Ectodermal cell (in vitro differentiated cells): Measurements from ENCODE around the gene FAM168B.
"Not testable (repeated sequence)": the region's sequence is repeated elsewhere in the genome, so short reads cannot be mapped to it uniquely, and the experiment has no call there.

Experiments
- H3K27ac ChIP-seq: 2 replicates; pipeline ENCODE4 v1.7.0; 2013; ENCODE audit warnings: mild to moderate bottlenecking, low read depth, low read length; ENCODE audit not compliant: insufficient read depth, poor library complexity, severe bottlenecking
- H3K27me3 ChIP-seq: 2 replicates; pipeline ENCODE4 v1.7.0; 2013; ENCODE audit warnings: mild to moderate bottlenecking, low read length; ENCODE audit not compliant: insufficient read depth, control insufficient read depth, poor library complexity, severe bottlenecking
- H3K36me3 ChIP-seq: one replicate; pipeline ENCODE4 v1.7.0; 2013; ENCODE audit warnings: low read length; ENCODE audit not compliant: control insufficient read depth, insufficient read depth
- H3K4me1 ChIP-seq: one replicate; pipeline ENCODE4 v1.7.0; 2013; ENCODE audit warnings: low read length; ENCODE audit not compliant: control insufficient read depth, insufficient read depth
- H3K4me3 ChIP-seq: 2 replicates; pipeline ENCODE4 v1.7.0; 2013; ENCODE audit warnings: low read depth, low read length, control low read depth; ENCODE audit not compliant: insufficient read depth
- H3K9me3 ChIP-seq: 2 replicates; pipeline ENCODE4 v1.7.0; 2013; ENCODE audit warnings: mild to moderate bottlenecking, low read length, moderate library complexity; ENCODE audit not compliant: control insufficient read depth
- WGBS, 2 experiments: methylation state at CpG; one replicate each; pipeline ENCODE4 v1.1.7; 2013; ENCODE audit warnings: missing lambda C conversion rate in 2 of 2; 5-methylcytosine and 5-hydroxymethylcytosine counted together

FAM168B gene

DNA sequence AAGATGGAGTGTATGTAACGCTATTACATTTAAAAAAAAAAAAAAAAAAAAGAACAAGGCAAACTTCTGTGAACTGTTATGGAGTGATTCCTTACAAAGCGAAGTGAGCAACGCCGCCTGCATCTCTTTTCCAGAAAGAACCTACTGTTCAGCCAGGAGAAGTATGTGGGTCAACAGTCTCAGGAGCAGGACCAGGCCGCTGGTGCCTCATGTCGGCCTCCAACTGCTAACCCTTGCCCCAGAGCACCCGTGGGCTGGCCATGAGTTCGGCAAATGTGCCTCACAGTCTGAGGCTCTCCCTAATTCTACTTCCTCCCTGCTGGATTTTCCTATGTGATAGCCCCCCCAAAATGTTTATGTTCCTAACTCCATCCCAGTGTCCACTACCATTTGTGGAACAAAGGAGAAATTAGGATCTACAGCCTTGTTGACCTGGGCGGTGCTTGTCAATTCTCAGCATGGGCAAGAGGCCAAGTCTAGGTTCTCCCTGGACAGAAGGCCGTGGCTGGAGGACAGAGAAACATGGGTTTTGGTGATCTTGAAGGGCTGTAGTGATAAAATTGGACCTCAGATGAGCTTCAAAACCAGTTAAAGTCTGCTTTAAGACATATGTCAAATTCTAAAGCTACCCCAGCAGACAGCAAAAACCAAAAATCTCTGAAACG, 15.9 kb downstream of the FAM168B start:
- Histone ChIP-seq H3K36me3 (peaks cover 54% of the 10 kb centered on the region), H3K9me3 (no peaks in the 10 kb centered on the region), H3K4me1 (no peaks in the 10 kb centered on the region), H3K4me3 (no peak overlapping the region), H3K27ac (no peak overlapping the region), H3K27me3 (no peaks in the 10 kb centered on the region)
- WGBS, 2 experiments: 95 to 96% methylated on average over 10 to 11 of the region's 11 CpGs

DNA sequence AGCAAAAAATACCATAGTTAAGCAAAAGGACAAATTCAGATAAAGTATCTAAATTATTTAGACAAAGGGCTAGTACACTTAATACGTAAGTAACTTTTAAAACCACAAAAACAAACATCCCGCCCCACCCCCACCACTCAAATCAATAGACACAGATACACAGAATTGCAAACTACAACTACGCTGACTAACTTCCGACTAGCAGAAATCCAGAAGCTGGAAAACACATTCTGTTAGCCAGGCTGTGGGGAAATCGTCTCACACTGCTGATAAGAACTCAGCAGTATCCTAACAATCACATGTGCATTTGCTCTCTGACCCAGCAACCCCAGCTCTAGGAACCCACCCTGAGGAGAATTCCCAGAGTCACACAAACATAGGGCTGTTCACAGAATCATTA, 16.6 kb downstream of the FAM168B start:
- 97% methylated on average over 5 of the region's 5 CpGs for WGBS, 2 experiments
- no peak overlapping the region for H3K4me3 ChIP-seq
- no peak overlapping the region for H3K27ac ChIP-seq
- H3K4me1 ChIP-seq: no peaks in the 10 kb centered on the region
- no peaks in the 10 kb centered on the region for H3K27me3 ChIP-seq
- H3K36me3 ChIP-seq: peaks cover 52% of the 10 kb centered on the region
- no peaks in the 10 kb centered on the region for H3K9me3 ChIP-seq

GRCh38 chr2:131075578-131075977, 17.7 kb downstream of the FAM168B start:
- not testable (repeated sequence) for H3K27me3 ChIP-seq, H3K27ac ChIP-seq, H3K9me3 ChIP-seq, H3K4me1 ChIP-seq, H3K4me3 ChIP-seq
- H3K36me3 ChIP-seq: peaks cover 54% of the 10 kb centered on the region
- 92 to 96% methylated on average over 15 of the region's 15 CpGs for WGBS, 2 experiments

GRCh38 chr2:131068172-131068571, 25.1 kb downstream of the FAM168B start:
- peaks cover 35% of the 10 kb centered on the region for H3K36me3 ChIP-seq
- not testable (repeated sequence) for H3K27ac ChIP-seq, H3K27me3 ChIP-seq, H3K4me1 ChIP-seq, H3K4me3 ChIP-seq, H3K9me3 ChIP-seq
- WGBS, 2 experiments: 92 to 95% methylated on average over 6 of the region's 6 CpGs

GRCh38 chr2:131067465-131068125, 25.7 kb downstream of the FAM168B start:
- H3K27me3 ChIP-seq: no peaks in the 10 kb centered on the region
- 91 to 100% methylated on average over 2 of the region's 2 CpGs for WGBS, 2 experiments
- H3K4me1 ChIP-seq: peaks cover 4% of the 10 kb centered on the region
- H3K36me3 ChIP-seq: peaks cover 35% of the 10 kb centered on the region
- no peak overlapping the region for H3K4me3 ChIP-seq
- no peaks in the 10 kb centered on the region for H3K9me3 ChIP-seq
- no peak overlapping the region for H3K27ac ChIP-seq

- H3K36me3 ChIP-seq: peaks cover 16% of the 10 kb centered on the region
- WGBS, 2 experiments: 90 to 91% methylated on average over 14 of the region's 14 CpGs
Measured at GRCh38 chr2:131064589-131065512, 28.4 kb downstream of the FAM168B start.

DNA sequence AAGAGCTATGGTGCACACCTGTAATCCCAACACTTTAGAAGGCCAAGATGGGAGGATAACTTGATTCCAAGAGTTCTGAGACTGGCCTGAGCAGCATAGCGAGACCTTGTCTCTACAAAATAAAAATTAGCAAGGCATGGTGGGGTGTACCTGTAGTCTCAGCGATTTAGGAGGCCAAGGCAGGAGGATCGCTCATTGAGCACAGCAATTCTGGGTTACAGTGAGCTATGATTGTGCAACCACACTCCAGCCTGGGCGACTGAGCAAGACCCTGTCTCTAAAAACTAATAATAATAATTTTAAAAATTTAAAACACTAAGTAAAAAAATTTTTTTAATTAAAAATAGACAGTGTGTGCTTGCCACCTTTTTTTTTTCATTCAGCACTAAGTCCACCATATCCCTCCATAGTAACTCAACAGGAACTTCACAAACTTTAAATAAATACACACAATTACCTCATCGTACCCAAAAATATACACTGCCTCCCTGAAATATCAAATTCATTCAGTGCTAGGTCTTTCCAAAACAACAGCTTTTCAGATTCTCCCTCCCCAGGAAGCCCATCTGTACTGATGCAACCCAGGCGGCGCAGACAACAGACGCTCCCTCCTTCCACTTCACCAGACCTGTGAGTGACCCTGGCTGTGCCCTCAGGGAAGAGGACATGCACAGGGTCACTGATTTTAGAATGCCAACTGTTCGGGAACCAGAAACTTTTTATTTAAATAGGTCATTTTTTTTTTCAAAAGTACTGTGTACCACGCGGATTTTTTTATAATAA, 29.6 kb downstream of the FAM168B start:
- Histone ChIP-seq H3K27ac (no peak overlapping the region), H3K9me3 (no peaks in the 10 kb centered on the region), H3K27me3 (no peaks in the 10 kb centered on the region), H3K4me3 (no peak overlapping the region), H3K4me1 (peaks cover 4% of the 10 kb centered on the region), H3K36me3 (peaks cover 10% of the 10 kb centered on the region)
- WGBS, 2 experiments: 93 to 95% methylated on average over 8 of the region's 11 CpGs

More at GRCh38 chr2:131064589-131065512, 28.4 kb downstream of the FAM168B start:
- H3K4me1 ChIP-seq: peaks cover 4% of the 10 kb centered on the region
- no peak overlapping the region for H3K4me3 ChIP-seq
- no peak overlapping the region for H3K27ac ChIP-seq
- no peaks in the 10 kb centered on the region for H3K27me3 ChIP-seq
- H3K9me3 ChIP-seq: no peaks in the 10 kb centered on the region

- Histone ChIP-seq H3K4me1 (no peaks in the 10 kb centered on the region), H3K27ac (no peak overlapping the region), H3K4me3 (no peak overlapping the region), H3K36me3 (peaks cover 17% of the 10 kb centered on the region), H3K27me3 (no peaks in the 10 kb centered on the region), H3K9me3 (no peaks in the 10 kb centered on the region)
- 86 to 96% methylated on average over 4 of the region's 4 CpGs for WGBS, 2 experiments
Measured at GRCh38 chr2:131058920-131059319, 34.3 kb downstream of the FAM168B start.

DNA sequence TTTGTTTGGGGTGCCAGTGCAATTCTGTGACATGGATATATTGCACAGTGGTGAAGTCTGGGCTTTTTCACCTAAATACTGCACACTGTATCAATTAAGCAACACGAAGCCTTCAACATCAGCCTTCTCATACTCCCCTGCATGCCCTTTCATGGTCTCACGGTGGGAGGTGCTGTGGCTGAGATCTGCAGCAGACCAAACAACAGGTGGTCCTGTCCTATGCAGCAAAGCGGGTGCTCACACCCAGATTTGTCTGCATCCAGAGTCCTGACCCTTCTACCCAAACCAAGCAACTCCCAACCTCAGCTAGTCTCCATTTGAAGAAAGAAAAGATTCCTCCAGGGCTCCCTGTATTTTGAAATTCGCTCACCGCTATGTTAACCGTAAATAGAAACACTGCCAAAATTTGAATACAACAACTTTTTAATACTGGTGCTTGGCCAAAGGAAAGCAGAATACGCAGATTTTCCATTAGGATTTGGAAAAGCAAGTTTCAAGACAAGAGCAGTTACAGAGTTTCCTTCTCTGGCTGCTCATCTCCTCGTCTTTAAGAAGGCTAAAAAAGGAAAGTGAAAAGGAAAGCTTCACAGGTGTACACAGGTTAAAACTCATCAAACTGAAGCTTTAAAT, 34.9 kb downstream of the FAM168B start:
- Histone ChIP-seq H3K9me3 (no peaks in the 10 kb centered on the region), H3K4me3 (no peak overlapping the region), H3K27me3 (no peaks in the 10 kb centered on the region), H3K27ac (no peak overlapping the region), H3K4me1 (no peaks in the 10 kb centered on the region), H3K36me3 (peaks cover 17% of the 10 kb centered on the region)
- WGBS, 2 experiments: 90 to 93% methylated on average over 8 of the region's 8 CpGs
